HG03575 (cell line): ENCODE measurements around the gene KCNMA1.

Experiments
- ATAC-seq: cut with Tn5 transposase; IDR thresholded peaks from one replicate; pipeline ENCODE4 v1.9.1; 2021; ENCODE audit not compliant: unreplicated experiment, insufficient number of reproducible peaks, low FRiP score; ENCODE audit errors: extremely low read depth

KCNMA1 gene

DNA sequence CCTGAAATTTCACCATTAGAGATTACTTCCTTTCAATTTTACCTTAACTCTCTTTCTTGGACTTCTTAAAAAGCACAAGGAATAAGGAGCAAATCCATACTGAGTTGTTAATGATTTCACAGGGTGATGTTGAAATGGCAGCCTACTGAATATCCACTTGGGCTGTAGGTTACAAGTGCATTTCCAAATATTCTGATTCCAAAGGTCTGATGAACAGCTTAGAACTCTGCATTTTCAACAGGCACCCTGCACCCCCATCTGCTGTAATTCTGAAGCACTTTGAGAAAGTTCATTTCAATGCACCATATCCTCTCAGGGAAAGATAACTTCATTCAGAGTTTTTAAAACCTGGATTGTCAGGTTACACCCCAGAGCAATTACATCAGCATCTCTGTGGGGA is 368.4 kb downstream of the KCNMA1 start:
- ATAC-seq, result no peak

DNA sequence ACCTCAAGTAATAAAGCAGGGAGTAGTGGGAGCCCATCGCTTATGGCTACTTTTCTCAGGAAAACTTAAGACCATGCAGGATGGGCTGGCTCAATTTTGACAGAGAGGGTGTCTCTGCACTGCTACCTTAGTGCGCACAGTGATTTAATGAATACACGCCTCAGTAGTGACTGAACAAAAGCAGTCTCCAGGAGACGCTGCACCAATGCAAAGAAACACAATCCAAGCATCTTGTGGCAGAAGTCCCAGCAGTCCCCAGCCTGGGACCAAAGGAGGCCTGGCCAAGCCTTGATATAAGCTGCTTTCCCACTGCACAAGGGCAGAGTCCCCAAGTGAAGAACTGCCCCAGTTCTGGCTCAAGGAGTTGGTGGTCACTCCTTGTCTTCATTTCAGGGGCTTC is 368.9 kb downstream of the KCNMA1 start:
- no peak for ATAC-seq

DNA sequence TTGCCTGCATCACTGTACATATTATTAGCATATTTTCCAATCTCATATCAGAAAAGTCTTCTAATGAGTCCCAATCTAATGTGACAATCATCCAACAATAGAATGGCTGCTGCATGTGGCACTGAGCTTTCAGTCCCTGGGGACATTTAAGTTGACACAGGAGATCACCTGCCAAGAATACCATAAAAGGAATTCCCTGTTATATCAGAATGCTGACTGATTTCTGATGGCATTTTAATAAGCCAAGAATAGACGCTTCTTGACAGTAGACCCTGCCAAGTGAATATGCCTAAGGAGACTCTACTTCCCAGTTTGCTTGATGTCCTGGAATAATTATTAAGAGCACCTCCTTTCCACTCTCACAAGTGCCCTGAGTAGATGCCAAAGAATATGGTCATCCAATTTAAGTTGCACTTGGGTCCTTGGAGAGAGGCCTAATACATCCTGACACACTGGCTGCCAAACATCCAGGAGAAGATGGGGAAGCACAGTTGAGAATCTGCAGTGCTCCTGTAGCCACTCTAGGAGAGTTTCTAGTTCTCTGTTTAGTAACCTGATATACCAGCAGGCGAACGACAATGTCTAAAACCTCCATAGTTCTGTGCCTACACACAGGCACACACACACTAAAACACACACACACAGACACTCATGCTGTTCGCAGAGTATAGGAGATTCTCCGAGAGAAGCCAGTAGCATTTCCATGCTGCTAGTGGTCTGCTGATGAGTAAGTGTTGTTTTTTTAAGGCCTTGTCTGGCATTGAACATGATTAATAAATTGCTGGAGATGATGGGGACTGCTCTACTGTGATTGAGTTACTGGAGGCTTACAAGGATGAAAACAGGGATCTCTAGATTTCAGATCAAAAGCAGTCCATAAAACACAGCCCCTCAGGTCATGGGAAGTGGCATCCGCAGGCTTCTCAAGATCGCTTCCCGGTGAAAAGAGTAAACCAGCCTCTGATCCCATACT is 369.6 kb downstream of the KCNMA1 start:
- ATAC-seq, result no peak

DNA sequence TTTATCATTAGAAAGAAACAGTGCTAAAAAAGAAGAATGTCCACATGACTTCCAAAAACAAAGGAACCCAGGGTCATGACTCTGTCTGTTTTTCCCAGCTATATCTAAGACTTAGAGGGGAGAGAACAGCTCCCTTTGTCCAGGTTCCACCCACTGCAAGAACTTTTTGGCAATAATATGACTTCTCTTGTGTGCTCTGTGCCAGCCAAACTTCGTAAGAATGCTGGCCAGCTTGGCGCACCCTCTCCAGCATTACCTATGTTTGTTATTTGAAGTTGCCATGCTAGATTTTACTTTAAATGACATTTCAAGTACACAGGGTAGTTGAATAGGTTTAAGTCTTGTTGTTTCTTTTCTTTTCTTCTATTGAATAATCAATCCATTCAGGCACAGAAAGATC is 371.4 kb downstream of the KCNMA1 start:
- no peak for ATAC-seq

DNA sequence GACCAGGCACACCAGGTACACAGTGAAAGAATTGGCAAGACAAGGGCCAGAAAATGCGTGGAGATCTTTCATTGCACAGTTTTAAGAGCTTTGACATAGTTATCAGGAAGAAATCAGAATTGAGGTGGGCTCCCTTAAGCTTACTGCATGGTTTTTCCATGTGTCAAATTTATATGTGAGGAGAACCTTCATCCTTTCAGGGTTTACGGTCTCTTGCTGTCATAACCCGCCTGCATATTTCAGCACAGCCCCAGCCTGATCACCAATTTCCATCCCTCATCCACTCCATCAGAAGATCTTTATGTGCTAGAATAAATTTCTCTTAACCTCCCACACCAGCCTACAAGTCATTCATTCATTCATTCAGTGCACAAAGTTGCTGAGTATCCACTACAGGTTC is 373.1 kb downstream of the KCNMA1 start:
- no peak for ATAC-seq

DNA sequence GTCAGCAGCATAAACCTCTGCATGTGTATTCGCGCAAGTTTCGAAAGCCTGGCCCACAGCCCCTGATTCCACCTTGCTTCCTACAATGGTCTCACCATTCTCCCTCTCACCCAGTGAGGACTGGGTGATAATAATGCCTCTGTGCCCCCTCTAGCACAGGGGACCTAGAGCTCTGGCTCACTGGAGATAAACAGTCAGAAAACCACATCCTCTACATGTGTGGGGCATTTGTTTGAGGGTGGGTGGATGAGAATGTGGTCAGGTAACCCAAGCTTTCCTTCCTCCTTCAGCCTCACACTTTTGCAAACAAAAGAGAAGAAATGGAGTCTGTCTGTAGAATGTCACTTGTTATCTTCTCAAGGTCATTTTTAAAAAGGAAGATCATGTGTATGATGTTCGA is 373.5 kb downstream of the KCNMA1 start:
- no peak for ATAC-seq

DNA sequence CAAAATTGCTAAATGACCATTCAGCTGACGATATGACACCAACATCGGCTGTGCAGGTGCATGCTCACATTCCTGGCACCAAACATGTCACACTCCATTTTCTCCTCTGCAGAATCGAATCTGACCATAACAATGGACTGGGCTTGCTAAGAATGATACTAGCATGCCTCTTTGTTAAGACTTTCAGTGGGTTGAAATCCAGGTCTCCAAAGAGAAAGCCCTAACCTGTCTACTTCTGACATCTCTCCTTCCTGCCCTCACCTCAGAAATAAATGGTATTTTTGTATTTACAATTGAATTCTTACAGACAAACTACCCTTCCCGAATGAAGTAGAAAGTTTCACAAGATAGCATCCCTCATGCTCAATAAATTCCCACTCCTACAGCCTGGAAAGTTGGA is 373.9 kb downstream of the KCNMA1 start:
- ATAC-seq, result no peak

DNA sequence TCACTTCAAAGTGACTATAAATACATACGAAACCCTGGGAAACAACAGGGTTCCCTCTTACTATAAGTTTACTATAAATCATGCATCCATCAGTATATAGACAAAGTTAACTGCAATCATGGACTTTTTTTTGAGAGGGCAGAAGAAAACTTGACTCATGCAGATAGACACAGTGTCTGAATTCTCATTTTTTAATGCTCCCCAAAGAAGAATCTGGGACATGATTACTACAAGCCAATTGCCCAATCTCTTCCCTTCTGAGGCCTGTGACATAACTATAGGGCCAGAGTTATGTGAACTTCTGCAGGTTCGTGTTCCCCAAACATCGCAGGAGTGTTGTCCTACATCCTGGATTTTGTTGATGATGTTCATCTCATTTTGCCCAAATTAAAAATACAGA is 376.5 kb downstream of the KCNMA1 start:
- ATAC-seq, result no peak

DNA sequence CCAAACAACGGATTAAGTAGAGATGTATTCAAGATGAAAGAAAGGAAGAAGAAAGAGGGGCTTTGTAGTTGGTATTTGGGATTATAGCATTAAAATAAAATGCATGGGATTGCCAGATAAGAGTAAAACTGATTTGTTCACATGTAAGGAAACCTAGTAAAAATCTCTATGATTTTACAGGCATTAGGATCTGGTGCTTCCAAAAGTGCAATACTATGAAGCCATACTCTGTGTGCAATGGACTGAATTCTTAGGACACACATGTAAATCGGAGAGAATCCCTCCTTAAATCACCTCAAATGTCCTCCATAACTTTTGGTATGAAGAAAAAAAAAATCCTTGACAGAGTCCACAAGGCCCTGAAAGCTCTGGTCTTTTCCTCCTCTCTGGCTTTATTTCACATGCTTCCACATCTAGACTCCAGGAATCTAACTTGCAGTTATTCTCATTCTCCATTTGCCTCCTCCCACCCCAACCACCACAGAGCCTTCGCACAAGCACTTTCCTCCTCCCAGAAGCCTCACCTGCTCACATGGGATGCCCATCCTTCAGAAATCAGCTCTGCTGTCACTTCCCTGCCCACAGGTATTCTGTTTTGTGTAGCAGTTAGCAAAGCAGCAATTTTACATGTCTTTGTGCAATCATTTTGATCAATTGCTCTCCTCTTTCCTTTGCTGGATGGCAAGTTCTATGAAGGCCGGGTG is 378.3 kb downstream of the KCNMA1 start:
- ATAC-seq, result no peak

DNA sequence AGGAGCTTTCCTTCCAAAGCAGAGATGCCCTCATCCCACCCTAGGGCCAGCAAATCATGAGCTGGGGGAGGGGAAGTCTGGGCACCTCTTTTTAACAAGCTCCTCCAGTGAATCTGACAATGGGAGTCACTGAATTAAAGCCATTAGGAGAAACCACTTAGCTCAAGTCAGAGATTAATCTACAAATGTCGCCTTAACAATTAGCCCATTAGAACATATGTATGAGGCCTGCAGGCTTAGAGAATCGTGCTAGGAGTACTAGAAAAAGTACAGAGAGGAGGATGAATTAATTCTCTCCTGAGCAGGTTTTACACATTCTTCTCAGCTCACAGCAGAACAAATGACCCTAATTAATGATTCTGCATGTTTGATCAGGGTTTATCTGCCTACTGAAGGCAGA is 381.3 kb downstream of the KCNMA1 start:
- no peak for ATAC-seq

DNA sequence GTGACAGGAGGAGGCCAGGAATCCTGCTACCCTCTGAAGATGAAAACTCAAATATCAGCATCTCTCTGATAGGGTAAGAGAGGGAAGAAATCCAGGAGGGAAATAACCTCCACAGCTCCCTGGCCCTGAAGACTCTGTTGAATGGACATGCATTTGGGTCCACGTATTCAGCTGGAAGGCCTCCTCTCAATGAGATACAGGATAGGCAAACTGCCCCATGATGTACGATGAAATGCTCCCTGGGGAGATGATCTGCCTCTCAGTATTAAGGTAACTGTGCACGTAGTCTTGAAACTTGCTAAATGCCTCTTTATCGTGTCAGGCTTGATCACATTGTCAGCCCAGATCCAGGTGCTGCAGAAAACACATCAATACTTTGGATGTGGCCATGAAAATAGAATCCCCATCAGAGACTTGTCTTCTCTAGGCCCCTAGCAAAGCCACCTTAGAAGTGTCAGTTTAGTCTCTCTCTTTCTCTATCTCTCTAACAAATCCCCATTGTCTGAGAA is 384.0 kb downstream of the KCNMA1 start:
- ATAC-seq, result no peak

DNA sequence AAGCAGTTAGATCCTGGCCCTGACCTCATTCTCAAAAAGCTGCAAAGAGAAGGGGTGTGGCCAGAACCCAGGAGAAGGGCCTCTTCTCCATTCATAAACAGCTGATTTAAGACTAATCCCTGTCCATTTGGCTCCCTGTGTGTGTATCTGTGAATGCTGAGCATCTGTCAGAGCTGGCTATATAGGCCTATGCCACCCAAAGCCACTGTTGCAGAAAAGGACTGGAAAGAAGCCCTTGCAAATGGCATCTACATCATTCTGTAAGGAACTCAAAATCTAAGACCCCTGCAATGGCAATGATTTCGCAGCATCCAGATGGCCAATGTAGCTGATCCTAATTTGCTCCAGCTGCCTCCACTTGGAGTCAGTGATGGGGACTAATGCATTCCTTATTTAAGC is 384.5 kb downstream of the KCNMA1 start:
- no peak for ATAC-seq

DNA sequence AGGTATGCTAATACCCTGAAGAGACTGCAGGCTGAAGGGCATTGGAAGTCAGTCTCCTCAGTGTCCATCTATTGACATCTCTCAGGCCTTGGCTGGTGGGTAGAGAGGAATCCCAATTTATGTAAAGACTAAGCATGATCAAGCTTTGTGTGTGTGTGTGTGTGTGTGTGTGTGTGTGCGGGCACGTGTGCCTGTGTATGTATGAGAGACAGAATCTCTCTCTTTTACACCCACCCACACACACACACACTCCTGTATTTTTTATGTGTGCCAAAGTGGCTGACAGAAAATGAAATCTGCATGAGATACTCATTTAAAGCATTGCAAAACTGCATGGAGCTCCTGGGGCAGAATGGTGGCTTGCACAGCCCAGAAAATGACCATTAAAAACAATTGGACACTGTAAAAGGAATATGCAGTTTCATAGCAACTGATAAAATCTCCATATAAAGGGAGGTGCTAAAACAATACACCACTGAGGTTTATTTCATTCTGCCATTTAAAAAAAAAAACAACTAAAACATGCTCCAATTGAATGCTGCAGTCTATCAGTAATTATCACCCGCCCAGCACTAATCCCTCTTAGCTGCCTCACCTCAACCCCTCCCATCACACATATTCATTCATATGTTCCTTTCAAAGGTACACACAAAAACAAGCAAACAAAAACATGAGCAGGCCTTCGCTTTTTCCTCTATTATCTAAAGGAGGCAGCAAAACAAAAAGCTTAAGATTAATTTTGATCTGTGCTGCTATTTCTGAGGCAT is 385.0 kb downstream of the KCNMA1 start:
- no peak for ATAC-seq

DNA sequence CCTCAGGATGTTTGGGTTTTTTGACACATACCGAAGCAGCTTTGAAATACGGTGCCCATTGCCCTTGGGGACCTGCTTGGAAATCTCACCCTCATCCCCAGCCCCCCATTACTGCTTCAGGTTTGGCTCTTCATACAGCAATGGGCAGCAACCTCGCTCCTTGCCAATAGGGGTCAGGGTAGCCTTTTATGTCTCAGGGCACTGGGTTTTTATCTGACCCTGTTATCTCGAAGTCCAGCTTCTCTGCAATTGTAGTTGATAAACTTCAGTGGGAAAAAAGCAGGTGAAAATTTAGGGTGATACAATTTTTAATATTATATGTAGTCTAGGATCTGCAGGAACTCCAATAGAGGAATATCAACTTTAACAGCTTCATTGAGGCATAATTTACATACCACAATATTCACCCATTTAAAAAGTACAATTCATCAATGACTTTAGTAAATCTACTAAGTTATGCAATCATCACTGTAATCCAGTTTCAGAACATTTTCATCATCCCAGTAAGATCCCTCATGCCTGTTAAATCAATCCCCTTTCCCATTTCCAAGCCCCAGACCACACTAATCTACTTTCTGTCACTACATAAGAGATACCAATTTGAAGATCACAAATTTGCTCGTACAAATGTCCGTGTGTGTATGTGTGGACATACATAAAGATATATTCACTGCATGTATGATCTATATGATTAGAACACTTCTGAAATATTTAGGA is 386.2 kb downstream of the KCNMA1 start:
- ATAC-seq, result no peak

DNA sequence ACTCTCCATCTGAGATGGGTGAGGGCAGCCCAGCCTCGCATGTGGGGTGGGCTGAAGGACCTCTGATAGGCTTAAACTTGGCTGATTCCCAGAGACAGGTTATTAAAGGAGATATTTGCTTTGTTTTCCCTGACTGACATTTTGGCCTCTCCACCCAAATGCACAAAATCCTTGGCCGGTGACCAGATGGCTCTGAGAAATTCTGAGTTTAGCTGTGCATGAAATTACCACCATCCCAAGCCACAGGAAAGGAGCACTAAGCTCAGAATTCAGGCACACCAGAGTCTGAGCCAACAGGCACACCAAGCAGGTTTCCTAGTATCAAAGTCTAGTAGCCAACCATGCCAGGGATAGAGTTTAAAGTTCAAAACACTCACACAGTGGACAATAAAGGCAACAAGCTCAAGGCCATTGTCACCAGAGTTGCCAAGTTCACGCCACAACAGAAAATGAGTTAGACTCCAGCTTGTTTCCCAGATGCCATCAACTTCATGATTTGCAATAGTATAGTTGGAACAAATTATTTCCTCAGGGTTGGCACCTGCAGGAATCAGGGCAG is 387.6 kb downstream of the KCNMA1 start:
- ATAC-seq, result no peak

DNA sequence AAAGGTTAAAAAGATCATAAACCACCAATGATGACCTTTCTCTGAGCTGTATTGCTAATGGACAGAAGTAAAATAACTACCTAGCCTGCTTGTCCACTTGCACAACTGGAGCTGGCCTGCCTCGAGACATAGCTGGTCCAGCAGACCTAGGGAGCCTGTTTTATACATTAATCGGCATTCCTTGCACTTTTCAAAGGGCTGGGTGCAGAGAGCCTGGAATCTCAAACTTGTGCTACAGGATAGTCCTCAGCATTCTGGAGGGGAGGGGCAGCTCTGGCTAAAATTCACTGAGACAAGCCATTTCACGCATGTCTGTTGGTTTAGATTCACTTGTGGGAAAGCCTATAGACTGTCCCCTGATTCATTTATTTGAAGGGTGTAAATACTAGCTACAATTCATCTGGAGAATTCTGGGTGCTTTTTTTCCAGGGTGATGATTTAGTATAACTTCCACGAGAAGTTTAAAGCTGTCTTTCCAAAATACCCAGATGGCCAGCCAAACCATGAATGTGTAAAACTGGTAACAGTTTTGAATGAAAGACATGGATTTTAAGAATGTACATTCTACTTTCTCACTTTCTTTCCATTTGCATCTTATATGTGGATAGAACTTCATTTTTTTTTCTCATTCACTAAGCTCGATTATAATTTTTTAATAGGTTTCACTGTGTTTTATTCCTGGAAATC is 389.4 kb downstream of the KCNMA1 start:
- ATAC-seq, result no peak

DNA sequence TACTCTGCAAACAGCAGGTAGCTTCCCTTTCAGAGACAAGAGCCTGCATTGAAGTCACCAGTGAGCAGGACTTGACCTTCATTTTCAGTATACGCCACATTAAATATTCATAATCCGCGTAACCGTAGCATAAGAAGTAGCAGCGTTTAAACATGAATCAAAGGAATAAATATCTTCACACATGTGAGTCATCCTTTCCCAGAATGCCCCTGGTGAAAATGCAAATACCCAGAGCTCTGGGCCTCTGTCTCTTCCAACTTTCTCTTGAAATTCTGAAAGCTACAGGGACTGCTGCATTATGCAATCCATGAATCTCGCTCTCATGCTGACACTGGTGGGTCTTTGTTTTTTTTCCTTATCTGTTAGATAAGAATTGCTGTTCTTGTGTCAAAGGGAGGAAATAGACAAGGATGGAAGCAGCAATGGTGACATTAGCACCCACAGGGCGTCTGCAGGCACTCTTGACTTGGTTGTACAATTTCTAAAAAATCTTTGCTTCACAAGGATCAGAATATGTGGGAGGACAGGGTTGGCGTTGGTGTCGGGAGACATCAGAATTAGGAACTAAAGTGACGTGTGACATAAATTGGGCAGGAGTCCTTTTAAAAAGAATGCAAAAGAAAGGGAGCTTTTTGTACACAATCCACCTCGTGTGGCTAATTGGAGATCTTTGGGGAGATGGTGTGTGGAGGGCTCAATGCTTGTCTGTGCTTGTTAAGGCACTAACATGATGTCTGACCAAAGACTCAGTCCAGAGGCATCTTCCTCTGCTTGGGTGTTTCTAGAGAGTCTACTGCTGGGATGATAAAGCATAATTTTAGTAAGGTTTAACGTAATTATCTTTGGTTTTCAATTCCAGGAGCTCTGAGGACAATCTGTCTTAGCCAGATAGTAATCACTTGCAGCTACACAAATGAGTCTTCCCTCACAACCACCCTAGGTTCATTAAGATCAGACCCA is 390.3 kb downstream of the KCNMA1 start:
- no peak for ATAC-seq
